MM.1S (cell line): ENCODE data around the gene CEP19.

Experiments used
- EZH2phosphoT487 ChIP-seq: fragments of 300-600 bp; sonication (generic); IDR thresholded peaks from 2 replicates; pipeline ENCODE4 v1.6.1; 2018; ENCODE audit warnings: antibody characterized with exemption, low read length
- TF ChIP-seq, protein P1 (sequence below): fragments of 300-600 bp; sonication (generic); IDR thresholded peaks from 2 replicates; pipeline ENCODE4 v1.5.1; 2016; ENCODE audit warnings: antibody characterized with exemption, low read length, mixed read lengths

DNA sequence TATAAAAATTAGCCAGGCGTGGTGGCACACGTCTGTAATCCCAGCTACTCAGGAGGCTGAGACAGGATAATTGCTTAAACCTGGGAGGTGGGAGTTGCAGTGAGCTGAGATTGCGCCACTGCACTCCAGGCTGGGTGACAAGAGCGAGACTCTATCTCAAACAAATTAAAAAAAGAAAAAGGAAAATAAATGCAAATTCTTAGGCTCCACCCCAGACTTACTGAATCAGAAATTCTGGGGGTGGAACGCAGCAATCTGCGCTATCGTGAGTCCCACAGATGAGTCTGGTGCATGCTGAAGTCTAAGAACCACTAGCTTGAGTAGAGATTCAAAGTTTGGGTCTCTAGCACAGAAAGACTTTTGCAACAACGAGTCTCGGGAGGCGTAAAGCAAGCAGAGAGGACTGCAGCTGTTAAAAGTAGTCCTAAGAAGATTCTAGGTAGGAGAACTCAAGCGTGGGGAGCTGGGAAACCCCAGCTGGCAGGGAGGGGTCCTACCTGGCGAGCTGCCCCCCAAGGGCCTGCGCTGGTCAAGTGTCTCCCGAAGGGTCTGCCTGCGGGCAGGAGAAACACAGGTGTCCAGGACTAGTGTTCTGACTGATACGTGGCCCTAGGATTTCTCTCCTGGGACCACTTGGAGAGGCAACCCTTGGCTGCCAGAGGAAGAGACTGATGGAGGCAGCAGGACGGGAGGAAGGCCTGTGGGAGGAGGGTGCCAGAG lies 21.9 kb downstream of the CEP19 start:
- TF ChIP-seq, protein P1, sequence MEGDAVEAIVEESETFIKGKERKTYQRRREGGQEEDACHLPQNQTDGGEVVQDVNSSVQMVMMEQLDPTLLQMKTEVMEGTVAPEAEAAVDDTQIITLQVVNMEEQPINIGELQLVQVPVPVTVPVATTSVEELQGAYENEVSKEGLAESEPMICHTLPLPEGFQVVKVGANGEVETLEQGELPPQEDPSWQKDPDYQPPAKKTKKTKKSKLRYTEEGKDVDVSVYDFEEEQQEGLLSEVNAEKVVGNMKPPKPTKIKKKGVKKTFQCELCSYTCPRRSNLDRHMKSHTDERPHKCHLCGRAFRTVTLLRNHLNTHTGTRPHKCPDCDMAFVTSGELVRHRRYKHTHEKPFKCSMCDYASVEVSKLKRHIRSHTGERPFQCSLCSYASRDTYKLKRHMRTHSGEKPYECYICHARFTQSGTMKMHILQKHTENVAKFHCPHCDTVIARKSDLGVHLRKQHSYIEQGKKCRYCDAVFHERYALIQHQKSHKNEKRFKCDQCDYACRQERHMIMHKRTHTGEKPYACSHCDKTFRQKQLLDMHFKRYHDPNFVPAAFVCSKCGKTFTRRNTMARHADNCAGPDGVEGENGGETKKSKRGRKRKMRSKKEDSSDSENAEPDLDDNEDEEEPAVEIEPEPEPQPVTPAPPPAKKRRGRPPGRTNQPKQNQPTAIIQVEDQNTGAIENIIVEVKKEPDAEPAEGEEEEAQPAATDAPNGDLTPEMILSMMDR, result no peak
- TF ChIP-seq EZH2phosphoT487, result no peak
